Hepatocyte (in vitro differentiated cells): ENCODE results near the gene NEURL4. TPM values are rescaled to one million over a fixed set of nuclear protein-coding genes. Genes with fewer than 3 reads are reported as not detected.

ENCODE experiments used
- DNase-seq: peaks from one replicate; pipeline ENCODE4 v3.0.0-alpha.2; 2016; ENCODE audit warnings: low spot score
- H2AFZ ChIP-seq: fragments of 200-600 bp; sonication (generic); 2 replicates; pipeline ENCODE4 v1.6.0; 2016; ENCODE audit warnings: antibody characterized with exemption, mild to moderate bottlenecking
- H3K27ac ChIP-seq: fragments of 200-600 bp; sonication (generic); 2 replicates; pipeline ENCODE4 v1.5.1; 2016; ENCODE audit warnings: mild to moderate bottlenecking
- H3K27me3 ChIP-seq: fragments of 200-600 bp; sonication (generic); 2 replicates; pipeline ENCODE4 v1.6.1; 2016
- H3K36me3 ChIP-seq: fragments of 200-600 bp; sonication (generic); replicated peaks from 2 replicates; pipeline ENCODE4 v1.5.1; 2016; ENCODE audit warnings: low read depth; ENCODE audit not compliant: insufficient read depth
- H3K4me1 ChIP-seq: fragments of 200-600 bp; sonication (generic); 2 replicates; pipeline ENCODE4 v1.5.1; 2016; ENCODE audit warnings: mild to moderate bottlenecking, moderate library complexity; ENCODE audit not compliant: insufficient read depth
- H3K4me2 ChIP-seq: fragments of 200-600 bp; sonication (generic); 2 replicates; pipeline ENCODE4 v1.6.0; 2016
- H3K4me3 ChIP-seq: fragments of 200-600 bp; sonication (generic); 2 replicates; pipeline ENCODE4 v1.5.1; 2016; ENCODE audit warnings: mild to moderate bottlenecking
- H3K79me2 ChIP-seq: fragments of 200-600 bp; sonication (generic); 2 replicates; pipeline ENCODE4 v1.6.0; 2017; ENCODE audit warnings: mild to moderate bottlenecking
- H3K9me2 ChIP-seq: fragments of 200-600 bp; sonication (generic); replicated peaks from 2 replicates; pipeline ENCODE4 v1.6.0; 2017; ENCODE audit warnings: mild to moderate bottlenecking; ENCODE audit not compliant: insufficient read depth
- H3K9me3 ChIP-seq: fragments of 200-600 bp; sonication (generic); 2 replicates; pipeline ENCODE4 v1.5.1; 2016; ENCODE audit warnings: low read depth, mild to moderate bottlenecking
- H4K20me1 ChIP-seq: fragments of 200-600 bp; sonication (generic); 2 replicates; pipeline ENCODE4 v1.6.0; 2016; ENCODE audit warnings: mild to moderate bottlenecking; ENCODE audit not compliant: insufficient read depth, poor library complexity, severe bottlenecking
- CTCF ChIP-seq: fragments of 200-600 bp; sonication (generic); IDR thresholded peaks from 2 replicates; pipeline ENCODE4 v1.5.1; 2016; ENCODE audit warnings: antibody characterized with exemption, mild to moderate bottlenecking; ENCODE audit not compliant: poor library complexity
- EZH2 ChIP-seq: fragments of 200-600 bp; sonication (generic); IDR thresholded peaks from 2 replicates; pipeline ENCODE4 v1.6.1; 2016; ENCODE audit warnings: antibody characterized with exemption, mild to moderate bottlenecking, borderline replicate concordance
- EZH2phosphoT487 ChIP-seq: fragments of 200-600 bp; sonication (generic); IDR thresholded peaks from one replicate; pipeline ENCODE4 v1.6.1; 2018; ENCODE audit warnings: antibody characterized with exemption, mild to moderate bottlenecking, low read depth, moderate library complexity; ENCODE audit not compliant: unreplicated experiment, severe bottlenecking
- WGBS: methylation state at CpG from one replicate; pipeline ENCODE4 v1.1.6; 2016; ENCODE audit warnings: low lambda C conversion rate; ENCODE audit errors: missing lambda C conversion rate; 5-methylcytosine and 5-hydroxymethylcytosine counted together
- polyA plus RNA-seq: library from polyadenylated mRNA; unstranded; fragments of >200 nt; fragmentation: Nextera tagmentation; extraction: Ambion mirVana; gene quantifications from 2 replicates; pipeline ENCODE4 v1.2.1, GENCODE V29; 2016
- total RNA-seq: library from RNA; depleted of rRNA; stranded (reverse); fragments of >200 nt; gene quantifications from 2 replicates; pipeline ENCODE4 v1.2.3, GENCODE V29; 2014

NEURL4 gene
- total and polyA plus RNA-seq, 2 experiments from 2014 or later: 9.5 to 9.6 TPM

- no peaks in the 10 kb centered on the region for H3K9me2 ChIP-seq
- no peak for TF ChIP-seq EZH2
- H3K27ac ChIP-seq: no peak overlapping the region
- H3K36me3 ChIP-seq: no peaks in the 10 kb centered on the region
- 96% methylated on average over 16 of the region's 16 CpGs for WGBS
- no peak overlapping the region for H2AFZ ChIP-seq
- H3K4me2 ChIP-seq: no peak overlapping the region
- no peaks in the 10 kb centered on the region for H3K9me3 ChIP-seq
- no peak overlapping the region for H3K4me3 ChIP-seq
- H3K4me1 ChIP-seq: peaks cover 13% of the 10 kb centered on the region
- H3K79me2 ChIP-seq: no peaks in the 10 kb centered on the region
- H4K20me1 ChIP-seq: no peaks in the 10 kb centered on the region
- H3K27me3 ChIP-seq: peaks cover 4% of the 10 kb centered on the region
- DNase-seq: no peak
Observed at GRCh38 chr17:7284911-7285310, 44.2 kb downstream of the NEURL4 start.

GRCh38 chr17:7283471-7284216 is 45.5 kb downstream of the NEURL4 start:
- Histone ChIP-seq H3K9me2 (no peaks in the 10 kb centered on the region), H3K4me3 (no peak overlapping the region), H3K4me1 (peaks cover 13% of the 10 kb centered on the region), H2AFZ (no peak overlapping the region), H3K4me2 (no peak overlapping the region), H3K27ac (no peak overlapping the region), H3K27me3 (peaks cover 4% of the 10 kb centered on the region), H4K20me1 (no peaks in the 10 kb centered on the region), H3K9me3 (no peaks in the 10 kb centered on the region), H3K79me2 (no peaks in the 10 kb centered on the region), H3K36me3 (no peaks in the 10 kb centered on the region)
- no peak for TF ChIP-seq EZH2phosphoT487
- TF ChIP-seq EZH2: no peak
- no peak for TF ChIP-seq CTCF
- no peak for DNase-seq
- WGBS: 96% methylated on average over 17 of the region's 18 CpGs

- no peak overlapping the region for H3K27ac ChIP-seq
- WGBS: 71% methylated on average over 6 of the region's 6 CpGs
- DNase-seq: no peak
- H3K9me3 ChIP-seq: no peaks in the 10 kb centered on the region
- no peaks in the 10 kb centered on the region for H3K9me2 ChIP-seq
- H3K4me3 ChIP-seq: no peak overlapping the region
- H3K4me1 ChIP-seq: peaks cover 13% of the 10 kb centered on the region
- no peak overlapping the region for H2AFZ ChIP-seq
- no peaks in the 10 kb centered on the region for H3K79me2 ChIP-seq
- TF ChIP-seq EZH2 (no peak), EZH2phosphoT487 (no peak), CTCF (no peak)
- H3K4me2 ChIP-seq: peak overlapping the region; percentile 86
- H3K27me3 ChIP-seq: peaks cover 4% of the 10 kb centered on the region
- no peaks in the 10 kb centered on the region for H3K36me3 ChIP-seq
- H4K20me1 ChIP-seq: no peaks in the 10 kb centered on the region
Observed at GRCh38 chr17:7282752-7283321, 46.3 kb downstream of the NEURL4 start.
